Retinal pigment epithelial cell (primary cell): ENCODE measurements around the gene CRELD2.

Experiments used
- DNase-seq: peaks from one replicate; pipeline ENCODE4 v3.0.0-alpha.2; 2010; ENCODE audit warnings: low read depth
- H3K4me3 ChIP-seq: 2 replicates; pipeline ENCODE4 v1.5.1; 2011; ENCODE audit warnings: mild to moderate bottlenecking, low read length, control low read depth, moderate library complexity
- TF ChIP-seq, protein P1 (sequence below): conservative IDR thresholded peaks from 2 replicates; pipeline ENCODE4 v1.5.1; 2011; ENCODE audit warnings: low read depth, low read length, control low read depth, inconsistent platforms

Gene CRELD2

DNA sequence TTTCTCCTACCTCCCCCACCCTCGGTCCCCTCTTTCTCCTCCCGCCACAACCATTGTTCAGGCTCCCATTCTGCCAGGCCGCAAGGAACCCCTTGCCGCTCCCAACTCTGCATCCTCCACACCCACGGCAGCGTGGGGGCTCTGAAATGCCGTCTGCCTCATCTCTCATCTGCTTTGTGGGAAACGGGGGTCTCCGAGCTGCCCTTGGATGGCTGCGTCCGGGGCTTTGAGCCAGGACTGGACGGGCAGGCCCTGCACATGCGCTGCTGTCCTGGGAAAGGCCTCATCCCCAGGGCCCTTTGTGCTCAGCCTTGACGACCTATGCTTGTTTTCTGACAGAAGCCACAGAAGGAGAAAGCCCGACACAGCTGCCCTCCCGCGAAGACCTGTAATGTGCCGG lies 8.5 kb downstream of the CRELD2 start:
- no peak for DNase-seq
- TF ChIP-seq, protein P1, sequence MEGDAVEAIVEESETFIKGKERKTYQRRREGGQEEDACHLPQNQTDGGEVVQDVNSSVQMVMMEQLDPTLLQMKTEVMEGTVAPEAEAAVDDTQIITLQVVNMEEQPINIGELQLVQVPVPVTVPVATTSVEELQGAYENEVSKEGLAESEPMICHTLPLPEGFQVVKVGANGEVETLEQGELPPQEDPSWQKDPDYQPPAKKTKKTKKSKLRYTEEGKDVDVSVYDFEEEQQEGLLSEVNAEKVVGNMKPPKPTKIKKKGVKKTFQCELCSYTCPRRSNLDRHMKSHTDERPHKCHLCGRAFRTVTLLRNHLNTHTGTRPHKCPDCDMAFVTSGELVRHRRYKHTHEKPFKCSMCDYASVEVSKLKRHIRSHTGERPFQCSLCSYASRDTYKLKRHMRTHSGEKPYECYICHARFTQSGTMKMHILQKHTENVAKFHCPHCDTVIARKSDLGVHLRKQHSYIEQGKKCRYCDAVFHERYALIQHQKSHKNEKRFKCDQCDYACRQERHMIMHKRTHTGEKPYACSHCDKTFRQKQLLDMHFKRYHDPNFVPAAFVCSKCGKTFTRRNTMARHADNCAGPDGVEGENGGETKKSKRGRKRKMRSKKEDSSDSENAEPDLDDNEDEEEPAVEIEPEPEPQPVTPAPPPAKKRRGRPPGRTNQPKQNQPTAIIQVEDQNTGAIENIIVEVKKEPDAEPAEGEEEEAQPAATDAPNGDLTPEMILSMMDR, result no peak
- no peak overlapping the region for H3K4me3 ChIP-seq

DNA sequence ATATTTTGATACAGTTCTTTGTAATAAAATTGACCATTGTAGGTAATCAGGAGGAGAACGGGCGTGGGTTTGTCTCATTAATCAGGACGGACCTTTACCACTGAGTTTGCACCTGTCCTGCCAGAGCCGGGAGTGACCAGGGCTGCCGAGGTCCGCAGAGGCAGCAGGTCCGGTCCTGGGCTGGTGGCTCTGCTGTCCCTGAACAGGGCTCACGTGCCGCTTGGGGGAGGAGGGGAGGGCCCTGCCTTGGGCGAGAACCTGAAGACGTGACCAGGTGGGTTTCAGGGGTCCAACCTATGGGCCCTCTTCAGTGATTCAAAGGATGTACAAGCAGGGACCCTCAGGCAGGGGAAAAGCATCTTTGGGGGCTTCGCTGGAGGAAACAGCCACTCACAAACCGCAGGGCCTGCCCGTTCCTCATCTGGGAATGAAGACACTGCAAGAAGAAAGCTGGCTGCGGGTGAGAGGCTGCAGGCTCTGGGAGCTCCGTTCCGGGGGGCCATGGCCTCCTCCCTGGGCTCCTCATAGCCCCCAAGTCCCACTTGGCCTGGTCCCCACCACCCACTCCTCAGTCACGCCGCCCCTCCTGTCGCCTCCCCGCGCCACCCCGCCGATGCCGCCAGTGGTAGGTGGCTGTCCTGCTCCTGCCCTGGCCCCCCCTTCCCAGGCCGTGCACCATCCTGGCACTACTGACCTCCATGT lies 9.2 kb downstream of the CRELD2 start:
- H3K4me3 ChIP-seq, result no peak overlapping the region
- no peak for DNase-seq
- TF ChIP-seq, protein P1, result no peak

DNA sequence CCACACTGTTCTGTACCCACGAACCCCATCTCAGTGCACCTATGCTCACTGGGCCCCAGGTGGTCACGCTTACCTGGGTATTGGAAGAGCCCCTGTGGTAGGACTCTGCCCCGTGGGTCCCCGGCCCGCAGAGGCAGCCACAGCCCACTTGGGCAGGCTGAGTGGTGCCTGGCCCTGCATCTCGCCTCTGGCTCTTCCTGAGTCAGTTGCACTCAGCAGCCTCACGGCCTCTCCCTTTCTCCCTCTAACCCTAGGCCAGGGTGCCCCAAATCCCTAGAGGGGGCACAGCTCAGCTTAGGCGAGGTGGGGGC lies 9.7 kb downstream of the CRELD2 start:
- TF ChIP-seq, protein P1, result no peak
- no peak for DNase-seq
- H3K4me3 ChIP-seq, result no peak overlapping the region

DNA sequence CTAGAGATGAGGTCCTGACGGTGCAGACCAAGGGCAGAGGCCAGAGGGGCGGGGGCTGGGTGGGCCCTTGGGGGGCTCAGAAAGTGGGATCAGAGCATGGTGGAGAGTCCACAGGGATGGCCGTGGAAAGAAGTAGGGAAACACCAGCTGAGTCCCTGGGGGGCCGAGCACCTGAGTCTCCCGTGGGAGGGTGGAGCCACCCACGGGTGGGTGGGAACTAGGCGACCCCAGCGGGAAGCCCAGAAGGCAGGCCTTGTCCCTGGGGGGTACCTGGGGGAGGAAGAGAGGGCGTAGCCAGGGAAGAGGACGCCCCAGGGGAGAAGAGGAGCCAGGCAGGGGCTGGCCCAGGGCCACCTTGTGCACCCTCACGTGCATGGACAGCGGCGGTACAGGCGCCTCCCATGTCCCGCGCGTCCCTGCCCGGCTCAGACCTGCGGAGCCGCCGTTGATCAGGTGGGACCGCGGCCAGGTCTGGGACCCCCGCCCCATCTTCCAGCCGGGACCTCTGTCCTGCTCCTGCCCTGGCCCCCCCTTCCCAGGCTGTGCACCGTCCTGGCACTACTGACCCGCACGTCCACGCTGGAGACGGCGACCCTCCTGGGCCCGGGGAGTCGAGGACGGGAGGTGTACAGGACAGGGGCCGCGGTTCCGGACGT lies 10.2 kb downstream of the CRELD2 start:
- TF ChIP-seq, protein P1, result no peak
- H3K4me3 ChIP-seq, result no peak overlapping the region
- DNase-seq, result no peak

DNA sequence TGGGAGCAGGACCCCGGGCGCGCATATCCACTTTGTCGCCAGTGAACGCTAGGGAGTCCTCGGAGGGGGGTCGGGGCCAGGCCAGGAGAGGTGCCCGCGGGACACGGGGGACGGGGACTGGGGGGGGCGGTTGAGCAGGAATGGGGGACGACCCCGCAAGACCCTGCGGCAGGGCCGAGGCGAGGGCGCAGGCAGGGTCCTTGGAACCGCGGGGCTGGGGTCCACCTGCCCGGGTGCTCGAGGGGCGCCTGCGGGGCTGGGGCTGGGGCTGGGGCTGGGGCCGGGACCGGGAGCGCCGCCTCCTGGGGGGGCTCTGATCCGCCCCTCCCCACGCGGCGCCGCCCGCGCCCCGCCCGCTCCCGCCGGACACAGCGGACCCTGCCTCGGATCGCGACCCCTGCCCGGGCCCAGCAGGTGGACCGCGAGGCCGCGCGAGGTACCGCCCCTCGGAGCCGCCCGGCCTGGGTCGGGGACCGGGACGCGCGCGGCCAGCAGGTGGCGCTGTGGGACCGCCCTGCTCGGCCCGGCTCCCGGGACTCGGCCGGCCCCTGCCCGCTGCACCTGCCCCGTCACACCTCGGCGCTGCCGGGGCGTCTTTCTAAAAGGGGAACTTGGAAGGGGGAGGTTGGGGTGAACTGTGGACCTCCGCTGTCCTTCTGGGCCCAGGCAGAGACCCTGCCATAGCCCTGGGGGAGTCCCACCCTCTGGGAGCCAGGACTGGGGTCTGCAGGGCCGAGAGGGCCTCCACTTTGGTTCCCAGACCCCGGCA lies 11.0 kb downstream of the CRELD2 start:
- DNase-seq, result no peak
- TF ChIP-seq, protein P1, result peak; percentile 46
- no peak overlapping the region for H3K4me3 ChIP-seq

DNA sequence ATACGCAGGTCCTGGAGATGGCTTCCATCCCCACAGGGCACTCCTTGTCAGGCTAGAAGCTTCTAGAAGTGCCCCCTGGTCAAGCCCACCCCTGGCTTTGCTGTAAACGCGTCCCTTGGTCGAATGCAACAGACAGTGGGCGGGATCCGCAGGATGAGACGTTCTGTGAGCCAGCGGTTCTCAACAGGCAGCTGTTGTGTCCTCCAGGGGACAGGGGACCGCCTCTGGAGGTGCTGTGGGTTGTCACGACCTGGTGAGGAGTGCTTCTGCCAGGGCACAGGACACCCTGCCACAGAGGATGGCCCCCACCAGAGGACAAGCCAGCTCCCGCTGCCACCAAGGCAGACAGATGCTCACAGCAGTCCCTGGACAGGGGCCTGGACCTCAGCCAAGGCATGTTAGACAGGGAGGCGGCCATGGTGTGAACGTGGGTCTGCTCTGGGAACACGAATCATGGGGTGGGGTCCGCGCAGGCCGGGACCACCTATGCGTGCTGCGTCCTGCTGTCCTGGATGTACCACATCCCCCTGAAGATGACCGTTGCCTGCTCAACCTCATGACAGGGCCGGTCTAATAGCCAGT lies 11.7 kb downstream of the CRELD2 start:
- no peak overlapping the region for H3K4me3 ChIP-seq
- TF ChIP-seq, protein P1, result no peak
- DNase-seq, result no peak
